MM.1S (cell line): Measurements from ENCODE around the gene ATAD3C.

Experiments
- DNase-seq: peaks from one replicate; pipeline ENCODE4 v3.0.0-alpha.2; 2015
- H2AFZ ChIP-seq: fragments of 300-600 bp; sonication (generic); 2 replicates; pipeline ENCODE4 v1.6.0; 2016; ENCODE audit warnings: antibody characterized with exemption, low read length
- H3F3A ChIP-seq: fragments of 300-600 bp; sonication (generic); 2 replicates; pipeline ENCODE4 v1.6.1; 2016; ENCODE audit warnings: mild to moderate bottlenecking, antibody characterized with exemption, low read length, moderate library complexity, mixed read lengths; ENCODE audit not compliant: insufficient read depth
- H3K27ac ChIP-seq: fragments of 300-600 bp; sonication (generic); 2 replicates; pipeline ENCODE4 v1.5.1; 2016; ENCODE audit warnings: mild to moderate bottlenecking, low read length
- H3K27me3 ChIP-seq: fragments of 300-600 bp; sonication (generic); replicated peaks from 2 replicates; pipeline ENCODE4 v1.6.0; 2016; ENCODE audit warnings: low read length; ENCODE audit not compliant: insufficient read depth
- H3K36me3 ChIP-seq: fragments of 300-600 bp; sonication (generic); replicated peaks from 2 replicates; pipeline ENCODE4 v1.6.1; 2016; ENCODE audit warnings: mild to moderate bottlenecking, low read length, mixed read lengths; ENCODE audit not compliant: insufficient read depth
- H3K4me1 ChIP-seq: fragments of 300-600 bp; sonication (generic); 2 replicates; pipeline ENCODE4 v1.6.1; 2016; ENCODE audit warnings: low read length, mixed read lengths
- H3K4me2 ChIP-seq: fragments of 300-600 bp; sonication (generic); 2 replicates; pipeline ENCODE4 v1.6.0; 2016; ENCODE audit warnings: low read depth, low read length
- H3K4me3 ChIP-seq: fragments of 300-600 bp; sonication (generic); 2 replicates; pipeline ENCODE4 v1.5.1; 2016; ENCODE audit warnings: low read length, mixed read lengths
- H3K79me2 ChIP-seq: fragments of 300-600 bp; sonication (generic); 2 replicates; pipeline ENCODE4 v1.6.1; 2016; ENCODE audit warnings: mixed run types, low read length, mixed read lengths
- H3K9ac ChIP-seq: fragments of 300-600 bp; sonication (generic); 2 replicates; pipeline ENCODE4 v1.6.1; 2016; ENCODE audit warnings: low read length, mixed read lengths
- H3K9me2 ChIP-seq: fragments of 300-600 bp; sonication (generic); replicated peaks from 2 replicates; pipeline ENCODE4 v1.6.1; 2016; ENCODE audit warnings: mild to moderate bottlenecking, low read length, mixed read lengths; ENCODE audit not compliant: insufficient read depth
- H3K9me3 ChIP-seq: fragments of 300-600 bp; sonication (generic); replicated peaks from 2 replicates; pipeline ENCODE4 v1.6.1; 2016; ENCODE audit warnings: mild to moderate bottlenecking, low read length, mixed read lengths; ENCODE audit not compliant: insufficient read depth
- H4K20me1 ChIP-seq: fragments of 300-600 bp; sonication (generic); 2 replicates; pipeline ENCODE4 v1.6.1; 2016; ENCODE audit warnings: mild to moderate bottlenecking, low read length, moderate library complexity, mixed read lengths; ENCODE audit not compliant: insufficient read depth
- CTCF ChIP-seq: fragments of 300-600 bp; sonication (generic); IDR thresholded peaks from 2 replicates; pipeline ENCODE4 v1.5.1; 2016; ENCODE audit warnings: antibody characterized with exemption, low read length, mixed read lengths
- EZH2 ChIP-seq: fragments of 300-600 bp; sonication (generic); optimal IDR thresholded peaks from 2 replicates; pipeline ENCODE3; 2017; ENCODE audit warnings: low read depth, mild to moderate bottlenecking, antibody characterized with exemption, low read length, mixed read lengths
- EZH2phosphoT487 ChIP-seq: fragments of 300-600 bp; sonication (generic); IDR thresholded peaks from 2 replicates; pipeline ENCODE4 v1.6.1; 2018; ENCODE audit warnings: antibody characterized with exemption, low read length

Gene ATAD3C

DNA sequence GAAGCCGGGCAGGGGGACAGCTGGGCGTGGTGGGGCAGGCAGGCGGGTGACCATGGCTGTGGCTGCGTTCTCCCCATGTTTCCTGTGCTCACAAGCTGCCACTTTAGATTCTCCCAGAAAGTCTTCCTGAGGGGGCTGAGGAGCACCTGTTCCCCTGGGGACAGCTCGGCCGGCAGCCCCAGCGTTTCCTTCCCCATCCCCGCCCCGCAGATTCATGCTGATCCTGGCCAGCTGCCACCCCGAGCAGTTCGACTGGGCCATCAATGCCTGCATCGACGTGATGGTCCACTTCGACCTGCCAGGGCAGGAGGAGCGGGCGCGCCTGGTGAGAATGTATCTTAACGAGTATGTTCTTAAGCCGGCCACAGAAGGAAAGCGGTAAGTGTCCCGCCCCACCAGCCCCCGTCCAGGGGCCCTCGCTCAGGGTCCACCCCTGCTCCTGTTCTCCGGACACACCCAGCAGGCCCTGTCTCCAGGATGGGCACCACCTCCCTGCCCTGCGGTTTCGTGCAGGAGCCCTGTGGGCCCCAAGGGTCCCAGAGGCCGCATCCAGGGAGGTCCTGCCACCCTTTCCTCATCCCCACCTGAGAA is 11.1 kb downstream of the ATAD3C start:
- no peak overlapping the region for H3K9ac ChIP-seq
- peaks cover 22% of the 10 kb centered on the region for H3K79me2 ChIP-seq
- H3K9me3 ChIP-seq: no peaks in the 10 kb centered on the region
- TF ChIP-seq CTCF (no peak), EZH2phosphoT487 (no peak), EZH2 (no peak)
- peaks cover 13% of the 10 kb centered on the region; the same call in 1 of the 2 replicates for H3F3A ChIP-seq
- no peaks in the 10 kb centered on the region for H3K36me3 ChIP-seq
- no peak overlapping the region for H3K4me3 ChIP-seq
- H3K9me2 ChIP-seq: no peaks in the 10 kb centered on the region
- no peak overlapping the region for H3K27ac ChIP-seq
- H3K4me2 ChIP-seq: no peak overlapping the region
- peaks cover 20% of the 10 kb centered on the region for H3K27me3 ChIP-seq
- DNase-seq: no peak
- H2AFZ ChIP-seq: no peak overlapping the region
- no peaks in the 10 kb centered on the region for H4K20me1 ChIP-seq
- H3K4me1 ChIP-seq: peaks cover 9% of the 10 kb centered on the region; the same call in 1 of the 2 replicates

DNA sequence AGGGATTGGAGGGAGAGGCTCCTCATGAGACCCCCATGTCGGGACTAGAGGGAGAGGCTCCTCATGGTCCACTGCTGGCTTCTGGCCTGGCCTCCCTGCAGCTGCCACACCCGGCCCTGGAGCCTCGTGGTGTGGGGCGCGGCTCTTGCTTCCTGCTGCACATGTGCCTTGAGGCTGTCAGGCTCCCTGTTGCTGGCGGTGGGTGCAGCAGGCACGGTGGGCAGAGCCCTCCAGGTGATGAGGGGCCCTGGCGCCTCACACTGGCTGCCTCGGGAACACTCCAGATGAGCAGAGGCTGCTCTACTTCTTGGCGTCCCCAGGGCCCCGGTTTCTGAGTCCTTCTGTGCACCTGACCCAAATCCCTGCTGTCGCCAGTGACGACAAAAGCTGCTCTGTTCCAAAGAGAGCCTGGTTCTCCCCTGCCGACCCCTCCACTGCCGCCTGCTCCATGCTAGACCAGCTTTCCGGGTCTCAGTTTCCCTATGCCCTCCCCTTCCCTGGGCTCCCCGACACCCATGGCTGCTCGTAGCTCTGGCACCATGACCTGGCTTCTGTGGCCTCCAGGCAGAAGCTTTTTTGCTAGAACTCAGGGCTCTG is 12.3 kb downstream of the ATAD3C start:
- H3F3A ChIP-seq: peaks cover 13% of the 10 kb centered on the region; the same call in 1 of the 2 replicates
- H3K9ac ChIP-seq: peak overlapping the region; percentile 77
- DNase-seq: peak; percentile 40
- no peaks in the 10 kb centered on the region for H4K20me1 ChIP-seq
- H3K27me3 ChIP-seq: peaks cover 18% of the 10 kb centered on the region
- H3K27ac ChIP-seq: peak overlapping the region; percentile 88
- no peaks in the 10 kb centered on the region for H3K9me2 ChIP-seq
- no peaks in the 10 kb centered on the region for H3K36me3 ChIP-seq
- peaks cover 9% of the 10 kb centered on the region; the same call in 1 of the 2 replicates for H3K4me1 ChIP-seq
- H3K79me2 ChIP-seq: peaks cover 29% of the 10 kb centered on the region
- H3K9me3 ChIP-seq: no peaks in the 10 kb centered on the region
- TF ChIP-seq CTCF (peak; percentile 15; the same call in 1 of the 2 replicates), EZH2phosphoT487 (no peak)
- peak overlapping the region; percentile 97 for H2AFZ ChIP-seq
- H3K4me3 ChIP-seq: peak overlapping the region; percentile 68
- peak overlapping the region; percentile 96 for H3K4me2 ChIP-seq

DNA sequence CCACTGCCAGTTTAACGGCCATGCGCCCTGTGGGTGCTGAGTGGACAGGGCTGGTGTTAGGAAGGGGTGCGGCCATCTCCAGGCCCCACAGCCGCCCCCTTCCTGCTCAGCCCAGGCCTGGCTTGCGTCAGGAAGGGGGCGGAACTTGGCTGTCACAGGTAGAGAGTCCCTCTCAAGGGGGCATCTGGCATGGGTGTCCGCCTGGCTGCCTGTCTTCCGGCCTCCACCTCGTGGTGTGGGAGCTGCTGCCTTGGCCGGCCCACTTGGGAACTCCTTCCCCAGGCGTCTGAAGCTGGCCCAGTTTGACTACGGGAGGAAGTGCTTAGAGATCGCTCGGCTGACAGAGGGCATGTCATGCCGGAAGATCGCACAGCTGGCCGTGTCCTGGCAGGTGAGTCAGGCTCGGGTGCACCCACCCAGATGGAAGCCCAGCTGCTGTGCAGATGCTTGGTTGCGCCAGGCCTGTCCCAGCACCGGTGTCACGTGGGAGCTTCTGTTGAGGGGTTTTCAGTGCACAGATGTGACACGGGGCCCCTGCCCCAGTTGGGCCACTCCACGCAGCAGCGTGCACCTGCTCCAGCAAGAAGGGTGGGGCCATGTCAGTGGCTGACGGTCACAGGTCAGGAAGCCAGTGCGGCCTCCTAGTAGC is 13.0 kb downstream of the ATAD3C start:
- Histone ChIP-seq H3K9me2 (no peaks in the 10 kb centered on the region), H3F3A (peaks cover 13% of the 10 kb centered on the region; the same call in 1 of the 2 replicates), H4K20me1 (no peaks in the 10 kb centered on the region), H3K9ac (peak overlapping the region; percentile 77), H3K4me3 (peak overlapping the region; percentile 68), H3K79me2 (peaks cover 29% of the 10 kb centered on the region), H3K27me3 (peaks cover 14% of the 10 kb centered on the region), H3K9me3 (no peaks in the 10 kb centered on the region), H2AFZ (peak overlapping the region; percentile 97), H3K27ac (peak overlapping the region; percentile 88), H3K4me1 (peaks cover 9% of the 10 kb centered on the region; the same call in 1 of the 2 replicates), H3K4me2 (peak overlapping the region; percentile 96), H3K36me3 (no peaks in the 10 kb centered on the region)
- DNase-seq: peak; percentile 71
- TF ChIP-seq EZH2: no peak
- no peak for TF ChIP-seq CTCF
- no peak for TF ChIP-seq EZH2phosphoT487
